Activated CD4-positive, alpha-beta T cell treated with anti-CD3 and anti-CD28 coated beads, Interleukin-2, Interleukin-6, amounts not matched to agents 100 ng/mL and 50 ng/mL, durations not matched to agents 16 hours and 8 hours (primary cell): Measurements from ENCODE around the gene PKHD1.
"Not testable (repeated sequence)": the region's sequence is repeated elsewhere in the genome, so short reads cannot be mapped to it uniquely, and the experiment has no call there.

Source experiments
- DNase-seq: peaks from one replicate; pipeline ENCODE4 v3.0.0-alpha.2; 2020

Gene PKHD1

DNA sequence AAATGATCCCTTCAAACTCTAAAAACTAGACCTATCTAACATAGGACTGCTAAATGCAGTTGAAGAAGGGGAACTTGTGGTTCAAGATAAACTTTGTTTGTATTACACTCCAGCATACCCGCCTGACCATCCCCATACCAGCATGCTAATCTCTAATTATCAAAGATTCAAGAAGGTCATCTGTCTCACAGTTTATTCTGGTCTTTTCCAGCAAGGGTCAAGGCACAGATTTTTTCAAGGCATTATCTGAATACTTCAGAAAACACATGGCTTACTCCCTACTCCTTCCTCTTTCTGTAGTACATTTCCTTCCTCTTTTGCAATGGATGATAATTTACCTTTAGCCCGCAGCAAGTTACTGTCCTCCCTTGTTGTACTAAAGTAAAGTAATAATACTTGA lies 174.1 kb downstream of the PKHD1 start:
- no peak for DNase-seq

DNA sequence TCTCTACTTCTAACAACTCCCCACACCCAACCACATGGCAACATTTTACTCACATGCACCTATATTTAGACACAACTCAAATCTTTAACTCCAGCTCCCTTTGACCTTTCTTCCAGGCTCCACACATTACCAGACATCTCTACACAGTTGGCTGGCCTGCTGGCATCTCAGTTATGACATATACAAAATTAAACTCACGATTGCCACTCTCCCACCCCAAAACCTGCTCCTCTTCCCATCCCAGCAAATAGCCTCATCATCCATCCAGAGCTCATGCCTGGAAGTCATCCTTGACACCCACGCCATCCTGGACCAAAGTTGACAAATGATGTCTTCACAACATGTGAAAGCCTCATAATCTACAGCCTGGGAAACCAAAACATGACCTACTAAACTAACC lies 176.6 kb downstream of the PKHD1 start:
- DNase-seq = no peak

DNA sequence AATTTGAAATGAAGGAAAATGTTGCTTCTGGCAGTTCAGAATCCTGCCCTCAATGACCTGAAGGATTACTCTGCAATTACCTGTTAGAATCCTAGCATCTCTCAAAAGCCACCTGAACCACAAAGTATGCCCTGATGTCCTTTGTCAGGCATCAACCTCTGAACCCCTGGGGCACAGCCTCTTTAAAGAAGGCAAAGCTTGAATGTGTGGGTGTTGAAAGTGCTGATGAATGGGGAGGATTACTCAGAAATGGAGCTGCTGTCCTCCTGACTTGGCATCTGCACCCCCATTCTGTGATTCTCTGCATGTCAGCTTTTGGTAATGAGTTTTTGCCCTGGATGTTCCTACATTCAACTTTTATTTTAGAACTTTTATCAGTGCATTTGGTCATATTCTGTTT lies 179.2 kb downstream of the PKHD1 start:
- DNase-seq = no peak

DNA sequence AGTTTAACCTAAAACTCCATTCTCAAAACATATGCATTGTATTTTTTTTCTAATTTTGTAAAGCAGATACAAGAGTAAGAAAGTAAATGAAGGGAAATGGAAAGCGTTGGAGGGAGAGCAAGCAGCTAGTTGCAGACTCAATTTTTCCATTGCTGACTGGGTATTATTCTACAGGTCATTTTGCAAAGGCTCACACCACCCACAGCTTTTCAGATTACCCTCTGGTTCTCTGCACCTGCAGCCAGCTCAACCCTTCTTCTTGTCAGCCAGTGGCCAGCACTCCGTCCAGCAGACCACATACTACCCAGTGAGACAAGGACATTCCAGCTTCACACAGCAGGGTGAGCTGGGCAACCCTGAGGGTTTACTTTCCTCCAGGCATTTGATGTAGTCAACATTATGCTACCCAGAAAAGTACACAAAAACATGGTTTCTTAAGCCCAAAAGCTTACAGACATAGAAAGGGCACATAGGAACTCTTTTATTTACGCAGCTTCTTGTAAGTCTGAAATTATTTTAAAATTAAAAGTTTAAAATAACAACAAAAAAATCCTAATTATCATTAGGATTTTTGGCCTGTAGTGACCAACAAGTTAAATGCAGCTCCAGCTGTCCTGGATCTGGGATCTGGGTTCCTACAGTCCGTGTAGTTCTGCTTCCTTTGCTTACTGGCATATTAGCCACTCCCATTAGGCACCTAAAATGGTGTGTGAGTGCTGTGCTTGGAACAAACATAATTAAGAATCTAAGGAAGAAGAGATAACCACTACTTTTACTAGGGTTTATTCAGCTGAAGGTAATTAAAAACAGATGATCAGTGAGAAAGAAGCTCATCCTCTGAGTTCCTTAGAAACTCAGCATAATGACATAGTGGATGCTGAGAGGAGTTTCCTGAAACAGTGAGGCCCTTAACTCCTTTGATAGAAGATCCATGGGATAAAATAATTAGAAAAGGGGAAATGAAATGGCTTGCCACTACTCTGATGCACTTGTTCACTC lies 185.3 kb downstream of the PKHD1 start:
- DNase-seq = no peak

DNA sequence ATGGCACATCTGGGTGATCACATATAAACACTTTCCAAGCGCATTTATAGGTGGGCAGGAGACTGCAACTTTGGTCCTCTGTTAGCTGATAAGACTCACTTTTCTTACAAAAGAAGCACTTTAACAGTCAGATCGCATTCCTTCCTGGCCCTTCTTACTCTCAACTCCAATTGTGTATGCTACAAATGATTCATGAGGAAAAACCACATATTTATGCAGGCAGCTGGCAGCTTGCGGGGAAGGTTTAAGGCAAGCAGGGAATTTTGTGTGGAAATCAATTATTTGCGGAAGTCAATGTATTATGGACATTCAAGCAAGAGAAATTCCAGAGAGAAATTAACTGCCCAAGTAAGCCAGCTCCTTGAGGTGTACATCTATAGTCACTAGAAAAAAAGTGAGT lies 194.0 kb downstream of the PKHD1 start:
- no peak for DNase-seq

DNA sequence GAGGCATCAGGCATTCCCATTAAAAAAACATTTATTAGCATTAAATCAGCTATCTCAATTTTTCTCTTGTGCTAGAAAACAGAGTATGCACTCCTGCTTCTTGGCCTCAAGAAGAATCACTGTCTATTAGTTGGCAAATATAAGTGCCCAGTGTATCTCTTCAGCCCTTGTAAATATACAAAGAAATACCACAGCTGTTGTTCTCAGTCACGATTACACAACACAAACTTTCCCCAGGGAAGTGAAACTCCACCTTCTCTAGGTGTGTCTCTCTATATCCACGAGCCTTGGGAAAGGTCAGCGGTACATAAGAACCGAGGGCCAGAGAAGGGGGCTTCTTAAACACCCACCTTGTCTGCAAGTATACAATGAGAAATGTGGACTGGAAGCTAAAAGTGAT lies 194.7 kb downstream of the PKHD1 start:
- no peak for DNase-seq

DNA sequence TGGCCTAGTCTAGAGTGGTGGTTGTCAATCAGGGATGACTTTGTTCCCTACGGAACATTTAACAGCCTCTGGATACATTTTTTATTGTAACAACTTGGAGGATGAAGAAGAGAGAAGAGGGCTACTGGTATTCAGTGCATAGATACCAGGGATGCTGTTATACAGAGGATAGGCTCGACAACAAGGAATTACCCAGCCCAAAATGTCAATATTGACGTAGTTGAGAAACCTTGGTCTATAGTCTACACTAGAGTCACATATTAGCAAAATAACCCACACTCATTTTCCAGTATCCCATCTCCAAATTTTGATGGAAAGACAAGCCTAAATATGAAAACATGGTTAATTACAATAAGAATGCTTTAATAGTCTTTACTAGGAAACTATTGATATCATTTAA lies 195.1 kb downstream of the PKHD1 start:
- no peak for DNase-seq

DNA sequence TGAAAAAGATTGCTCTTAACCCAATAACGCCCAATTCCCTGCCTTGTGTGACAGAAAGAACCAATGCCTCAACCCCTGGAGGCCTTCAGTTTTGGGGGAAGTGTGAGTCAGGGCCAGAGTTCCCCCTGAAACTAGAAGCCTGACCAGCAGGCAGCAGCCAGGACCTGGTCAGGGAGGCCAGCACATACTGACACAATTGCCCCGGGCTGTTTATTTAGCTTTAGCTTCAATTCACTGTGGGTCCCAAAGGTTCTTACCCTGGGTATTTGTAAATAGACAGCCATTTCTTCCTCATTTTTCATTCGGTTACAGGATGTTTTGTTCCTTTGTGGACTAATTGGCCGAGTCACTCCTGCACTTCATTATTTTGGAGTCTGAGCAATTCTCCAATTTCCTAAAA lies 195.6 kb downstream of the PKHD1 start:
- DNase-seq = no peak

DNA sequence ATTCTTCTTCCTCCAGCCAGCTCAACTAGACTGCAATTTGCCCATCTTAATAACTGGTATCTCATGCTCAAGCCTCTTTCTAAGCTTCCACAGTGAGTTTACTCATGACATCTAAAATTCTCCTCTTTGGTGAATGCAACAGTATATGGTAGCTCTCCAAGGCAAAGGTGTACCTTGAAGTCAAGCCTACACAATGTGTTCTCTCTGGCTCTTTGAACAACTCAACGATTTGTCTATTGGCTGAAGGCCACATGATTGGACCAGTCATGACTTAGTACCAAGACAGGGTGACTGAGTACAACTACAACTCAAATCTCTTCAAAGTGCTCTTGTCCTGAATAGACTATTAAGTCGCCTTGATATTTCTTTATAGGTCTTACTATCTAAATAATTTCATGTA lies 199.6 kb downstream of the PKHD1 start:
- no peak for DNase-seq

DNA sequence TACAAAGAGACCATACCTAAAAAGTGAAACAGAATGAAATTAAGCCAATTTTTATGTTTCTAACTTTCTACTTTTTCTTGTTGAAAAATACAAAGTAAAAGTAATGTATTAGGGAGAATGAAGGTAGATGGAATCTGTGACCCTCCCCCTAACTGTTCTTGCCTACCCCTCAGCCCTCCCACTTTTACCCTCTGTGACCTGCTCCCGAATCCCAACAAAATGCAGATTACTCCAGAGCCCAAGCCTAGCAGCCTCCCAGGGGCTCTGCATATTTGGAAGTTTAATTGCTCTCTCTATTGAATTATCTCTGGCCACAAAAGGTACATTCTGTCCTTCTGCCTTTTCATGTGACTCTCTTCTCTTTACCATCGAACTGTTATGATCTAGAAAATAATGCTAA lies 201.5 kb downstream of the PKHD1 start:
- DNase-seq = no peak

DNA sequence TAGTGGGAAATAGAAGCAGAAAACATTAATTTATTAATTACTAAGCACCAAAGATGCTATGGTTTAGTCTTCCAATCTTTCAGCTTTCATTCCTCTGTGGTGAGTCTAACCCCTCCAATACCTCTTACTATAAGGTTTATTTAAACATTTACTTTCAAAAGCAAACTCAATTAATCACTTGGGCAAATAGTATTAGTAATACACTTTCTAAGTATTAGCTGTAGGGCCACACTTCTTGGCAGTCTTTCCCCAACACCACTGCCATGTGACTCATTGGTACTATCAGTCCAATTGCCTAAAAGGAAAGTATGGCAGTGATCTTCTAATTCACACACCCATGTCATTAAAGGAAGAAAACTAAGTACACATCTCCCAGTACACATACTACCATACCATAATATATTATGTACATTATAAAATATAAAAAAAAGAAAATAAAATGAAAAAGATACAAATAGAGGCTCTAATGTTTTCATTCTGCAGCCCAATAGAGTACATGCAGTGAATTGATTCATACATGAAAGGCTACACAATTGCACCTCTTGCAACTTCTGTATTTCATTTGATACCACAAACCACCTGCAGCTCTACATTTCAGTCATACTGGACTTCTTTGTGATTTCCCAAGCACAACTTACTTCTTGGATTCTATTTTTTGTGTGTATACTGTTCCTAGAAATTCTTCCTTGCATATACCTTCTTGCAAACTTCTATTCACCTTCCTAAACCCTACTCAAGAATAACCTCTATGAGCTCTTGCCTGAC lies 218.6 kb downstream of the PKHD1 start:
- no peak for DNase-seq

DNA sequence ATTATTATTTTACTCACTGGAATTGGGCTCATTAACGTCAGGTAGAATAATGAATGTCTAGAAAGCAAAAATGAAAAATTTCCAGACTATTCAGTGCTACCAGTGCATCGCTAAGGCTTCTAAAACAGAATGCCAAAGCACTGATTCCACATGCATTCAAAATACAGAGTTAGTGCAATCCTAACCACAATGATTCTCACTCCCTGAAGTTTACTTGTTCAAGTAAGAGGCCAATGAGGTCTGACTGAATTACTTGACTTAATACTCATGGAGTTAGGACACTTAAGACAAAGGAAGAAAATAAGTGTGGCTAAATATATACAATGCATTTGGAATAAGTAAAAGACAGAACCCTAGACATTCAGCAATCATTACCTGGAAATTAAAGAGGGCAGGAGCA lies 220.5 kb downstream of the PKHD1 start:
- no peak for DNase-seq

DNA sequence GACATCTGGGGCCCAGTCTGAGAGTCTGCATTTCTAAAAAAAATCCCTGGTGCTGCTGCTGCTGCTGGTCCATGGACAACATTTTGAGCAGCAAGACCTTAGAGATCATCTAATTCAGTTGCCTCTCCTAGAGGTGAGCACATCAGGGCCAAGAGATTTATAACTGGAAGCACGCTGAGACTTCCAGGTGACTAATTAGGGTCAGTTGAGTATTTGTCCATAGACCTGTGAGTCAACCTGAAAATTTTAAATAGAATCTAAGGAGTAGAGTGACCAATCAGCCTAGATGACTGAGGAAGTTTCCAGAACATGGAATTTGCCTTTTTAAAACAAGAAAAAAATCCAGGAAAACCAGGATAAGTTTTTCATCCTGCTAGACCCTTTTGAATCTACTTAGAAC lies 221.4 kb downstream of the PKHD1 start:
- no peak for DNase-seq

DNA sequence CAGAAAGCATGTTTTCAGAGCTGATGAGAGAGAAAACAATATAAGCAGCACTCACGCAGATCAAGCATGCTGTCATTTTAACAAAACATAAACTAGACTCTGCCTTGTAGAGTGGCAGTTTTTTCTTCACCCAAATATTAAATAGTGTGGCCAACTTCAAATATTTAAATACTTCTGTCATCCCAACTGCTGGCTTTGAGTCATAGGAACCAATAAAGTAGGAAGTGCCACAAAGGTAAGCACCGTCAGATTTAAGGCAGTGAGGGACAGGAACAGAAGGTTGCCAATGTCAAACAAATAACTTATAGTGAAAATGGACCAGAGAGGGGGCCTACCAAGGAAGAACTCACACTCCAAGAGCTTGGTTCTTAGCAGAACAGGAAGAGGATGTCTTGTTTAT lies 222.2 kb downstream of the PKHD1 start:
- DNase-seq = no peak

DNA sequence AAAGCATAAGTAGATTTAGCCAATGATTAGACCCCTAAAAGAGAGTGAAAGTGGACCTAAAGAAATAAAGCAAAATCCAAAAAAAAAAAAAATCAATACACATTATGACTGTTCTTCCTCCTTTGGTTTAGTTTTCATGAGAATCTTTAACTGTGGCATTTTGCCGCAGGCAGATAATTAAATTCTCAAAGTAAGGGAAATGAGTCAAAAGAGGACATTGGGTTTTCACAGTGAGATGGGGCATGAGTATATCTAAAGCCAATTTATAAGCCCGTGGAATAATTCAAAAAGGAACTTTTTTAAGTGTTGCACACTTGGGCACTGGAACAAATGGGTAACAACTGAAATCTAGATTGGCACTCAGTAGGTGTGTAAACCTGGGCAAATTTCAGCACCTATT lies 230.3 kb downstream of the PKHD1 start:
- no peak for DNase-seq

DNA sequence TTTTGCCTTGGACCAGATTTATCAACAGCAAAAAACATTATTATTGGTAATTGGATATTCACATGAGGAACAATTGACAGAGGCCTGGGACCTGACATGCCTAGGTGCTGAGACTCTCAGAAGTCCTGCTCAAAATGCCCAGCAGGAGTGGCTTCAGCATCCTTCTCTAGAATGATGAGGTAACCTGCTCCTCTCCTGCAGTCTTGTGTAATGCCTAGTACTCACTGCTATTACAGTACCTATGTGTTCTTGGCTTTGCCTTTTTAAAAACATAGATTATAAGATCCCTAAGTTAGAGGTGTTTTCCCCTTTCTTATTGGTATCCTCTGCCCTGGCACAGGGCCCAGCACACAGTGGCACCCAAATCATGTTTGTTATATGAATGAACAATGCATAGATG lies 230.9 kb downstream of the PKHD1 start:
- no peak for DNase-seq

DNA sequence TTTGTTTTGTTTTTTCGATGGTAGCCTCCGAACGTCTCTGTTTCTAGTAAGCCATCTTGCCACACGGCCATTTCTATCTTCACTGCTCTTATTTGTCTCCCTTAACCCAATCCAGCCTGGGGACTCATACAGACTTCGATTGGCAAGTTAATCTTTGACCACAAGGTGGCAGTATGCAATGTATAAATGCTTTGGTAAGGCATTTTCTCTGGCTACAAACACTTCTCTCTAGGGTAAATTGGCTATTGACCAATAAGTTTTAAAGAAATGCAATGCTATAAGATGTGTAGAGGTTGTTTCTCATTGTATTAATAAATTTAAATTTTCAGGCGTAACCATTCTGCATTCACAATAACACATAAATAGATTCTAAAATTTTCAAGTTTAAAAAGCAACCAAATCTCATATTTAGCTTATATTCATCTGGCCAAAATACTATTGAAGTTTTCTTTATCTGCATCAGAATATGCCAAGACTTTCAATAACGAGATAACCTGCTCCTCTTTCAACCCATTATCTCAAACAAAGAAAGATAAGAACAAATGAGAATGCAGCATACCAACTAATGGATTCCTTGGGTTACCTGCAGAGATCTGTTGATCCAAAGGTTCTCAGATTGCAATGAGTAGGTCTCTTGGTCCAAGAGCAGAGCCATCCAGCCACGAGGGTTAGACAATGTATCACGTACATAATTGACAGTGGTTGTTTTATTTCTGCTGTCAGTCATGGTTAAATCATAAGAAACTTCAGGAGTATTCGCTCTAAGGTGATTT lies 231.9 kb downstream of the PKHD1 start:
- peak; percentile 60 for DNase-seq

DNA sequence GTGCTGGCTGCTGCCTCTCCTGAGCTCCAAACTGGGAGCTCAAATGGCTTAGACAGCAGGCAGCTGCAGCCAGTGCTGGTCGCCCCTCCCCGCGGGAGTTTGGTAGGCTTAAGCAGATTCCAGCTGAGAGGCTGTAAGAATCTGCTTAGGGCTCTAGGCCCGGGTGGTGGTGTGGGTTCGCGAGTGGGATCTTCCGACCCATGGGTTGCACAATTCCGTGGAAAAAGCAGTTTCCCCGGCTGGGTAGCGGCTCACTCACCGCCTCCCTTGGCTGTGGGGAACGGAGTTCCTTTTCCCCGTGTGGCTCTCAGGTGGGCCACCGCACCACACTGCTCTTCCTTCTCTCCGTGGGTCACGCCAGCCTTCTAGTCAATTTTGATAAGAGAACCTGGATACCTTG lies 232.5 kb downstream of the PKHD1 start:
- DNase-seq = no peak

DNA sequence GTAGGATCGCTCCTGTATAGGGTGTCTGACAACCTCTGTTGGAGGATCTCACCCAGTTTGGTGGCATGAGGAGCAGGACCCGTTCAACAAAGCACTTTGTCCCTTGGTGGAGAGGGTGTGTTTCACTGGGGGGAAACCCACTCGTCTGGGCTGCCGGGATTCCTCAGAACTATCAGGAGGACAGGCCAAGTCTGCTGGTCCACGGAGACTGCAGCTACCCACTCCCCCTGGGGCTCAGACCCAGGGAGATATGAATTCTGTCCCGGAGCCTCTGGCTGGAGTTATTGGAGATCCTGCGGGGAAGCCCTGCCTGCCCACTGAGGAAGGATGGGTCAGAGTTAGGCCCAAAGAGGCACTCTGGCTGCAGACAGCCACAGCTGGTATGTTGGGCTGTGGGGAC lies 233.1 kb downstream of the PKHD1 start:
- no peak for DNase-seq

DNA sequence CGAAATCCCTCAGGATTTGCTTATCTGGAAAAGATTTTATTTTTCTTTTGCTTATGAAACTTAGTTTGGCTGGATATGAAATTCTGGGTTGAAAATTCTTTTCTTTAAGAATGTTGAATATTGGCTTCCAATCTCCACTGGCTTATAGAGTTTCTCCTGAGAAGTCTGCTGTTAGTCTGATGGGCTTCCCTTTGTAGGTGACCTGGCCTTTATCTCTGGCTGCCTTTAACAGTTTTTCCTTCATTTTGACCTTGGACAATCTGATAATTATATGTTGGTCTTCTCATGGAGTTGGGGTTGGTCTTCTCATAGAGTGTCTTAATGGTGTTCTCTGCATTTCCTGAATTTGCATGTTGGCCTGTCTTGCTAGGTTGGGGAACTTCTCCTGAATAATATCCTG lies 234.3 kb downstream of the PKHD1 start:
- DNase-seq = not testable (repeated sequence)

DNA sequence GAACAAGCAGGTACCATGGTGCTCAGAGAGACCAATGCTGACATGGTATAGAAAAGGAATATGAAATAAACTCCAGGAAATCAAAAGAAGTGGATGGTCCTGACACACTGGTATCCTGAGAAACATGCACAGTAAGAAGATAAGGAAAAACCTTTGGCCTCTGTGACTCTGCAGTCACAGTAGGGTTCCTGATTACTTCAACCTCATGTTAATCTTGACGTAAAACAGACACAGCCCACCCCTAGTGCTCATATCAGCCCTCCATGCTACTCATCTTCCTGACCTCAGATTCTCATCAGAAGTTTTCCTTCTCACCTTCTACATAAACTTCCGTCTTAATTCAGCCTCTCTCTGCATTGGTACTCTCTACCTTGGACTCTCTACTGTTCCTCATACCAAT lies 240.9 kb downstream of the PKHD1 start:
- DNase-seq = no peak

DNA sequence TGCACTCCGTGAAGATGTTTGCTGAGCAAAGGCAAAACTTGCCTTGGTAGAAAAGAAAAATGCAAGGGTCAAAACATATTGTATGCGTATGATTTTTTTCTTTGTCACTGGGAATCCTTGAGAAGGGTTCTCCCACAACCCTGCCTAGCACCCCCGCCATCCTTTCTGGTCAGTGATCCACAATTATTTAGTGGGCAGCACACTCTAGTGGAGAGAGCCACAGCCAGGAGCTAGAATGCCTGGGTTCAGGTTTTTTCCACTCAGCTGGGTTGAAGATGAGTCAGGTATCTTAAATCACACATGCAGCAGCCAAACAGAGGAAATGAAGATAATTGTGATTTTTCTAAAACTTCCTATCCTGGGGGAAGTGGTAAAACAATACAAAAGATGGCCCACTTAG lies 243.1 kb downstream of the PKHD1 start:
- DNase-seq = no peak

DNA sequence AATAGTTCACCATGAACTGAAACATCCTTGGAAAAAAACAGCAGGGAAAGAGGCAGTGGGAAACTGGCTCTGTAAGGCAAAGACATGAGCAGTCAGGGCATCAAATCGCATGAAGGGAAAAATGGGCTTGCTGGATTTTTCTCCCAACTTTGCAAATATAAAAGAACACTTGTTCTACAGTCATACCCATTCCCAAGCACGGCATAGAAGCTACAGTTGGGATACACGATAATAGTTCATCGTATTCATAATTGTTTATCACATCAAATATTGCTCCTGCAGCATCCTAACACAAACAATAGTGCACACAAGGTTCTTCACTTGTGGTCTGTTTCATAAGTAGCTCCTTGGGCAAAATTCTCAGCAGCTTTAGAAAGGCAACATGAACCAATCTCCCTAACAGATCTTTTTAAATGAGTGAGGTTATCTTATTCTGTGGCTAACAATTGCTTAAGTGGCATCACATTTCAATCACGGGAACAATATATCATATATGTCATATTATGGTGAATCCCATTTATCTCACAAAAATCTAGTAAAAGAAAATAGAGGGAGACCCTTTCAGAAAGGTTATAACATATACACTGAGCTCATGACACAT lies 243.9 kb downstream of the PKHD1 start:
- no peak for DNase-seq
